IPS DF 6.9 (cell line): ENCODE data around the gene ZDHHC18.
"Not testable (repeated sequence)": the region's sequence is repeated elsewhere in the genome, so short reads cannot be mapped to it uniquely, and the experiment has no call there.

ENCODE experiments used
- DNase-seq: peaks from one replicate; pipeline ENCODE4 v3.0.0-alpha.2; 2013; ENCODE audit warnings: low read depth, low spot score
- H3K27ac ChIP-seq: one replicate; pipeline ENCODE4 v1.5.1; 2013; ENCODE audit warnings: low read length, control low read depth
- H3K27me3 ChIP-seq: 2 replicates; pipeline ENCODE4 v1.6.1; 2013; ENCODE audit warnings: mild to moderate bottlenecking, low read length; ENCODE audit not compliant: control insufficient read depth, insufficient read depth
- H3K36me3 ChIP-seq: 2 replicates; pipeline ENCODE4 v1.6.1; 2013; ENCODE audit warnings: low read length; ENCODE audit not compliant: control insufficient read depth, insufficient read depth
- H3K4me1 ChIP-seq: 2 replicates; pipeline ENCODE4 v1.6.1; 2013; ENCODE audit warnings: low read length; ENCODE audit not compliant: control insufficient read depth, insufficient read depth
- H3K4me3 ChIP-seq: 2 replicates; pipeline ENCODE4 v1.5.1; 2013; ENCODE audit warnings: mild to moderate bottlenecking, low read length
- H3K9me3 ChIP-seq: 2 replicates; pipeline ENCODE4 v1.6.1; 2013; ENCODE audit warnings: low read length, inconsistent platforms; ENCODE audit not compliant: control insufficient read depth, insufficient read depth
- WGBS: extraction: QIAGEN DNeasy Blood & Tissue Kit; methylation state at CpG from one replicate; pipeline ENCODE4 v1.1.7; 2013; ENCODE audit warnings: mixed read lengths, missing lambda C conversion rate; ENCODE audit not compliant: insufficient read length, insufficient coverage; 5-methylcytosine and 5-hydroxymethylcytosine counted together

The ZDHHC18 gene

GRCh38 chr1:26792924-26793323, 33.6 kb upstream of the ZDHHC18 start:
- WGBS, result no CpG with 5 or more reads among the region's 2 CpGs
- no peak for DNase-seq
- Histone ChIP-seq H3K4me1 (peaks cover 3% of the 10 kb centered on the region; the same call in 1 of the 2 replicates), H3K27me3 (no peaks in the 10 kb centered on the region), H3K27ac (no peak overlapping the region), H3K36me3 (peaks cover 3% of the 10 kb centered on the region; the same call in 1 of the 2 replicates), H3K4me3 (no peak overlapping the region), H3K9me3 (no peaks in the 10 kb centered on the region)

- Histone ChIP-seq H3K9me3 (no peaks in the 10 kb centered on the region), H3K27ac (no peak overlapping the region), H3K27me3 (no peaks in the 10 kb centered on the region), H3K4me3 (no peak overlapping the region), H3K36me3 (peaks cover 3% of the 10 kb centered on the region; the same call in 1 of the 2 replicates), H3K4me1 (no peaks in the 10 kb centered on the region)
- WGBS, result no CpG with 5 or more reads among the region's 5 CpGs
- no peak for DNase-seq
Observed at GRCh38 chr1:26794391-26794790, 32.1 kb upstream of the ZDHHC18 start.

- Histone ChIP-seq H3K4me3 (no peak overlapping the region), H3K4me1 (no peaks in the 10 kb centered on the region), H3K36me3 (peaks cover 3% of the 10 kb centered on the region; the same call in 1 of the 2 replicates), H3K27ac (no peak overlapping the region), H3K27me3 (no peaks in the 10 kb centered on the region), H3K9me3 (no peaks in the 10 kb centered on the region)
- DNase-seq, result no peak
- WGBS, result no CpG with 5 or more reads among the region's 2 CpGs
Observed at GRCh38 chr1:26797627-26798026, 28.9 kb upstream of the ZDHHC18 start.

GRCh38 chr1:26799479-26800142, 26.9 kb upstream of the ZDHHC18 start:
- no peaks in the 10 kb centered on the region for H3K9me3 ChIP-seq
- H3K4me1 ChIP-seq, result no peaks in the 10 kb centered on the region
- no peak overlapping the region for H3K4me3 ChIP-seq
- no CpG with 5 or more reads among the region's 5 CpGs for WGBS
- H3K27me3 ChIP-seq, result no peaks in the 10 kb centered on the region
- no peak for DNase-seq
- H3K36me3 ChIP-seq, result no peaks in the 10 kb centered on the region
- no peak overlapping the region for H3K27ac ChIP-seq

- not testable (repeated sequence) for H3K36me3 ChIP-seq, H3K27me3 ChIP-seq, H3K4me3 ChIP-seq, H3K27ac ChIP-seq, H3K4me1 ChIP-seq, DNase-seq, H3K9me3 ChIP-seq
- no CpG with 5 or more reads among the region's 36 CpGs for WGBS
Observed at GRCh38 chr1:26803932-26804331, 22.6 kb upstream of the ZDHHC18 start.

GRCh38 chr1:26810105-26810504, 16.4 kb upstream of the ZDHHC18 start:
- H3K4me3 ChIP-seq, H3K9me3 ChIP-seq, H3K36me3 ChIP-seq, H3K27me3 ChIP-seq, DNase-seq, H3K27ac ChIP-seq, H3K4me1 ChIP-seq: not testable (repeated sequence)
- no CpG with 5 or more reads among the region's 11 CpGs for WGBS

GRCh38 chr1:26811057-26811456, 15.4 kb upstream of the ZDHHC18 start:
- Histone ChIP-seq H3K4me1 (no peaks in the 10 kb centered on the region), H3K27ac (no peak overlapping the region), H3K9me3 (no peaks in the 10 kb centered on the region), H3K27me3 (no peaks in the 10 kb centered on the region), H3K36me3 (no peaks in the 10 kb centered on the region), H3K4me3 (no peak overlapping the region)
- DNase-seq, result no peak
- WGBS, result no CpG with 5 or more reads among the region's 4 CpGs

GRCh38 chr1:26811708-26812107, 14.8 kb upstream of the ZDHHC18 start:
- Histone ChIP-seq H3K27me3 (no peaks in the 10 kb centered on the region), H3K36me3 (no peaks in the 10 kb centered on the region), H3K27ac (no peak overlapping the region), H3K4me1 (no peaks in the 10 kb centered on the region), H3K9me3 (no peaks in the 10 kb centered on the region), H3K4me3 (no peak overlapping the region)
- no peak for DNase-seq

- Histone ChIP-seq H3K36me3 (no peaks in the 10 kb centered on the region), H3K27ac (no peak overlapping the region), H3K27me3 (no peaks in the 10 kb centered on the region), H3K4me3 (no peak overlapping the region), H3K9me3 (no peaks in the 10 kb centered on the region), H3K4me1 (no peaks in the 10 kb centered on the region)
- DNase-seq, result no peak
- no CpG with 5 or more reads among the region's 2 CpGs for WGBS
Observed at GRCh38 chr1:26814377-26814776, 12.1 kb upstream of the ZDHHC18 start.

- Histone ChIP-seq H3K27ac (no peak overlapping the region), H3K36me3 (no peaks in the 10 kb centered on the region), H3K27me3 (no peaks in the 10 kb centered on the region), H3K4me3 (no peak overlapping the region), H3K9me3 (no peaks in the 10 kb centered on the region), H3K4me1 (no peaks in the 10 kb centered on the region)
- no peak for DNase-seq
- no CpG with 5 or more reads among the region's 3 CpGs for WGBS
Observed at GRCh38 chr1:26814893-26815292, 11.6 kb upstream of the ZDHHC18 start.

GRCh38 chr1:26820784-26821269, 5.7 kb upstream of the ZDHHC18 start:
- H3K36me3 ChIP-seq, result no peaks in the 10 kb centered on the region
- no peaks in the 10 kb centered on the region for H3K4me1 ChIP-seq
- WGBS, result no CpG with 5 or more reads among the region's 4 CpGs
- H3K4me3 ChIP-seq, result no peak overlapping the region
- DNase-seq, result no peak
- no peaks in the 10 kb centered on the region for H3K27me3 ChIP-seq
- H3K9me3 ChIP-seq, result no peaks in the 10 kb centered on the region
- no peak overlapping the region for H3K27ac ChIP-seq
